Left lung (tissue), 10 donors: ENCODE data around the gene TYRO3. TPM values are rescaled to one million over a fixed set of nuclear protein-coding genes. Genes with fewer than 3 reads are reported as not detected.

ENCODE experiments used
- ATAC-seq: fragments of 200-7000 bp; cut with Tn5 transposase; one replicate; pipeline ENCODE4 v1.9.1; 2020; ENCODE audit warnings: moderate library complexity
- DNase-seq, 4 donors: peaks; one replicate each; pipeline ENCODE4 v3.0.0-alpha.2; 2013 to 2020
- H3K27ac ChIP-seq, 2 donors: fragments of 200-600 bp; sonication (generic) in 1 of 2; one replicate each; pipeline versions ENCODE4 v1.5.0 to v1.8.0; 2020 to 2021
- H3K27me3 ChIP-seq, 2 donors: fragments of 200-600 bp; sonication (generic) in 1 of 2; one replicate each; pipeline versions ENCODE4 v1.5.0 to v1.8.0; 2020 to 2021
- H3K36me3 ChIP-seq, 2 donors: fragments of 200-600 bp; sonication (generic) in 1 of 2; one replicate each; pipeline versions ENCODE4 v1.5.0 to v1.8.0; 2020 to 2021
- H3K4me1 ChIP-seq, 2 donors: fragments of 200-600 bp; one replicate each; pipeline ENCODE4 v1.8.0; 2021
- H3K4me3 ChIP-seq, 2 donors: fragments of 200-600 bp; sonication (generic) in 1 of 2; one replicate each; pipeline versions ENCODE4 v1.5.0 to v1.8.0; 2020 to 2021; ENCODE audit warnings: mild to moderate bottlenecking in 1 of 2
- H3K9me3 ChIP-seq, 2 donors: fragments of 200-600 bp; sonication (generic) in 1 of 2; one replicate each; pipeline versions ENCODE4 v1.5.0 to v1.8.0; 2020 to 2021
- intact Hi-C, 2 donors: fragments of 100-400 bp; cut with DNase I; formaldehyde crosslinking; loops; one replicate each; pipeline versions ENCODE4 v1.11.2 to v1.14.2; 2022
- polyA plus RNA-seq, 6 donors: library from polyadenylated mRNA; unstranded; fragments of 120-200 nt; gene quantifications; one replicate each; pipeline ENCODE4 v1.2.1, GENCODE V29; 2013; ENCODE audit not compliant: insufficient read length in 6 of 6
- total RNA-seq, 2 donors: library from RNA; stranded (reverse); fragmentation: NEBNext Ultra II Directional; extraction: Animal tissue kit (Norgen Biotek cat#: 25700); gene quantifications; one replicate each; pipeline ENCODE4 v1.2.1, GENCODE V29; 2021
- TF ChIP-seq, protein P1 (sequence below), 2 donors: fragments of 200-600 bp; sonication (generic) in 1 of 2; IDR thresholded peaks; one replicate each; pipeline versions ENCODE4 v1.5.0 to v1.8.0; 2021; ENCODE audit warnings: antibody characterized with exemption in 2 of 2
- donor health status: DM: no; HTN: yes; CAD: no.
- donor health status: DM: no; HTN: no; CAD: no.

Gene TYRO3
- total and polyA plus RNA-seq, 8 donors, result 11.2 to 63.2 (median 43.9) TPM

DNA sequence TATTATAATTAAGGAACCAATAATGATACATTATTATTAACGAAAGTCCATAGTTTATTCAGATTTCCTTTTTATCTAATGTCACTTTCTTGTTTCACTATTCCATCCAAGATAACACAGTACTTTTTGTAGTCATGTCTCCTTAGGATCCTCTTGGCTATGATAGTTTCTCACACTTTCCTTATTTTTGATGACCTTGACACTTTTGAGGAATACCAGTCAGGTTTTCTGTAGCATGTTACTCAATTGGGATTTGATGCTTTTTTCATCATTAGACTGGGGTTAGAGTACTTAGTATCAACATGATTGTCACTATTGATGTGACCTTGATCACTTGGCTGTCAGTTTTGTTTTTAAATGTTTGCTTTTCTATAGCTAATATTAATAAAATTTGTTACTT, 68.2 kb downstream of the TYRO3 start:
- H3K9me3 ChIP-seq, result no peaks in the 10 kb centered on the region
- no peak overlapping the region for H3K4me3 ChIP-seq
- no peaks in the 10 kb centered on the region for H3K36me3 ChIP-seq
- H3K4me1 ChIP-seq, result peaks cover 0 to 4% of the 10 kb centered on the region in 2 donors
- ATAC-seq, result no peak
- DNase-seq, result no peak
- H3K27ac ChIP-seq, result no peak overlapping the region
- TF ChIP-seq, protein P1, sequence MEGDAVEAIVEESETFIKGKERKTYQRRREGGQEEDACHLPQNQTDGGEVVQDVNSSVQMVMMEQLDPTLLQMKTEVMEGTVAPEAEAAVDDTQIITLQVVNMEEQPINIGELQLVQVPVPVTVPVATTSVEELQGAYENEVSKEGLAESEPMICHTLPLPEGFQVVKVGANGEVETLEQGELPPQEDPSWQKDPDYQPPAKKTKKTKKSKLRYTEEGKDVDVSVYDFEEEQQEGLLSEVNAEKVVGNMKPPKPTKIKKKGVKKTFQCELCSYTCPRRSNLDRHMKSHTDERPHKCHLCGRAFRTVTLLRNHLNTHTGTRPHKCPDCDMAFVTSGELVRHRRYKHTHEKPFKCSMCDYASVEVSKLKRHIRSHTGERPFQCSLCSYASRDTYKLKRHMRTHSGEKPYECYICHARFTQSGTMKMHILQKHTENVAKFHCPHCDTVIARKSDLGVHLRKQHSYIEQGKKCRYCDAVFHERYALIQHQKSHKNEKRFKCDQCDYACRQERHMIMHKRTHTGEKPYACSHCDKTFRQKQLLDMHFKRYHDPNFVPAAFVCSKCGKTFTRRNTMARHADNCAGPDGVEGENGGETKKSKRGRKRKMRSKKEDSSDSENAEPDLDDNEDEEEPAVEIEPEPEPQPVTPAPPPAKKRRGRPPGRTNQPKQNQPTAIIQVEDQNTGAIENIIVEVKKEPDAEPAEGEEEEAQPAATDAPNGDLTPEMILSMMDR (IDR thresholded peaks at IDR 0.05), result no peak
- intact Hi-C loops, result no loop called here
- H3K27me3 ChIP-seq, result no peaks in the 10 kb centered on the region

DNA sequence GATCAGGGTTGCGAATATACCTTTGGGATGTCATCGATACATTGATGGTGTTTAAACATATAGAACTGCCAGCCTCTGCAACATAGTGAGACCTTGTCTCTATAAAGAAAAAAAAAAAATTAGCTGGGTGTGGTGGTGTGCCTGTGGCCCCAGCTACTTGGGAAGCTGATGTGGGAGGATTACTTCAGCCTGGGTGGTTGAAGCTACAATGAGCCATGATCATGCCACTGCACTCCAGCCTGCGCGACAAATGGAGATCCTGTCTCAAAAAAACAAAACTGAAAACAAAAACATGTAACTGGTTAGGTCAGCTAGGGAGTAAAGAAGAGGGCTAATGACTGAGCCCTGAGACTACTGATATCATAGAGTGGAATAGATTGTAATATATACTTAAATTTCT, 70.5 kb downstream of the TYRO3 start:
- no peak overlapping the region for H3K27ac ChIP-seq
- ATAC-seq, result no peak
- TF ChIP-seq, protein P1 (IDR thresholded peaks at IDR 0.05), result no peak
- peaks cover 0 to 5% of the 10 kb centered on the region in 2 donors for H3K4me1 ChIP-seq
- no peak overlapping the region for H3K4me3 ChIP-seq
- H3K36me3 ChIP-seq, result no peaks in the 10 kb centered on the region
- no peaks in the 10 kb centered on the region for H3K9me3 ChIP-seq
- H3K27me3 ChIP-seq, result no peaks in the 10 kb centered on the region
- no peak for DNase-seq
- intact Hi-C loops, result no loop called here

DNA sequence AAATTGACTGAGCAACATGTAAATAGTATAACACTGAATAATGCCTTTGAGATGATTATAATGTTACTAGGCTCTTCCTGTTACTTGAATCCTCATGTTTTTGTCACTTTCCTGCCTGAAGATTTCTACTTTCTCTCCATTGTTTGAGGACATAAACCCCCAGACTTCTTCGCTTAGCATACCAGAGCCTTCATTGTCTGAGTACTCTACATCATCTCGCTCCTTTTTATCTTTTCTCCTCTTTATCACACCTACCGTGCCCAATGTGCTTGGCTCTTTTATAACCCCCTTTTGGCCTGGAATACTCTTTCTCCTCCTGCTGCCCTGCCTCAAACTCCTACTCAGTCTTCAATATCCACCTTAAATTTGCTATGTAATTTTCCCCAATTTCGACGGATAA, 70.9 kb downstream of the TYRO3 start:
- no peak for DNase-seq
- Histone ChIP-seq H3K27me3 (no peaks in the 10 kb centered on the region), H3K9me3 (no peaks in the 10 kb centered on the region), H3K27ac (no peak overlapping the region), H3K4me3 (no peak overlapping the region), H3K36me3 (no peaks in the 10 kb centered on the region), H3K4me1 (peaks cover 0 to 8% of the 10 kb centered on the region in 2 donors)
- no peak for ATAC-seq
- intact Hi-C loops, result no loop called here
- TF ChIP-seq, protein P1 (IDR thresholded peaks at IDR 0.05), result no peak

DNA sequence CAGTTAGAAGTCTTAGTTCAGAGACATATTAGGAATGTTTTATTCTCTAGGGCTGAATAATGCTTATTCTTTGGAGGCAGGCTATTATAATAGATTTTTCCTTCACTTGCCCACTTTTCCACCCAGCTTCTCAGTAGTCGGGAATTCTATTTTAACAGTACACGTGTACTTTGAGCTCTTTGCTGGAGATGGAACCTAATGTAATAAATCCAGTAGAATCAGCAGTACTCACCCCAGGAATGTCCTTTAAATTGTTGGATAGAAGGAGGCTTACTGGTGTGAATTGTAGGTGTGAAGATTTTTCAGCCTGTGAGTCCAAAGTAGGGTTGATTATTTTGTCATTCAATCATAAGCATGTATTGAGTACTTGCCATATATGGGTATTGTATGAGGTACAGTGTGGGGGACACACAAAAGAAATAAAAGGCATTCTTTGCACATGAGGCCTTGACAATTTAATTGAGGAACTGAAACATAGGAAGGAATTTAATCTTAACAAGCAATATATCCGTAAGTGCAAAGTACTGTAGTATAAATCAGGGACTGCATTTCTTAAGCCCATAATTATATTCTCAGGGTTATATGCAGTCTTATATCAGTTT, 71.7 kb downstream of the TYRO3 start:
- Histone ChIP-seq H3K36me3 (no peaks in the 10 kb centered on the region), H3K27ac (no peak overlapping the region), H3K4me3 (no peak overlapping the region), H3K4me1 (peaks cover 0 to 8% of the 10 kb centered on the region in 2 donors), H3K27me3 (no peaks in the 10 kb centered on the region), H3K9me3 (no peaks in the 10 kb centered on the region)
- DNase-seq, result no peak
- no peak for ATAC-seq
- TF ChIP-seq, protein P1 (IDR thresholded peaks at IDR 0.05), result no peak
- intact Hi-C loops, result no loop called here

DNA sequence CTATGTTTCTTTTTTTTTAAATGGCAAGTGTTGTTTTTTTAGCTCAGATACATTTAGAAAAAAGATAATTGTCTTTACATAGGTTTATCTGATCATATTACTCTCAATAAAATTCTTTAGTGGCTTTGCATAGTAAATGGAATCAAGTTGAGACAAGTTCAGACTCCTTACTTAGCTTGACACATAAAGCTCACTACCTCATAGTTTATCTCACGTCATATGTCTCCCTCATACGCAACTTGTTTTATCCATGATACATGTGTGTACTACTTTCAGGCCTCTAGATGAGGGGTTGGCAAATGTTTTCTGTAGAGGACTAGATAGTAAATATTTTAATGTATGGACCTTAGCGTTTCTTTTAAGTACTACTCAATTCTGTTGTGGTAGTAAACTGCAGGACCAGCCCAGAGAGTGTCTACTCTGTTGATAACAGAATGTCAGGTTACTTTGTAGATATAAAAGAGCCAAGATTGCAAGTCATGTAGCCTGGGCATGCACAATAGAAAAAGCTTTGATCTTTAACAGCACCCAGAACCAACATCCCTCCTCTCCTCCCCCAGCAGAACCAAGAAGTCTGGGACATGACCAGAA, 73.0 kb downstream of the TYRO3 start:
- no peak for ATAC-seq

More for the DNA sequence above, 73.0 kb downstream of the TYRO3 start:
- Histone ChIP-seq H3K4me1 (peaks cover 0 to 8% of the 10 kb centered on the region in 2 donors), H3K27me3 (no peaks in the 10 kb centered on the region), H3K9me3 (no peaks in the 10 kb centered on the region), H3K36me3 (no peaks in the 10 kb centered on the region), H3K4me3 (no peak overlapping the region), H3K27ac (no peak overlapping the region)
- TF ChIP-seq, protein P1 (IDR thresholded peaks at IDR 0.05), result no peak
- intact Hi-C loops, result no loop called here
- DNase-seq, result no peak

Other genes with a start within 250 kb of the TYRO3 start
- gene OIP5, start 226.6 kb upstream of the TYRO3 start, total RNA-seq, result 1 to 10 TPM; 1.6 to 3.4 TPM
- 10 to 100 TPM in 1 of 6 donors, 1 to 10 TPM in 5; 6.3 to 12.2 (median 7.1) TPM for gene OIP5, start 226.6 kb upstream of the TYRO3 start, polyA plus RNA-seq
- gene NUSAP1, start 226.3 kb upstream of the TYRO3 start, total RNA-seq, result 10 to 100 TPM; 10.2 to 27.6 TPM
- 100 to 1,000 TPM in 1 of 6 donors, 10 to 100 TPM in 5; 58.2 to 147 (median 84.4) TPM for gene NUSAP1, start 226.3 kb upstream of the TYRO3 start, polyA plus RNA-seq
- gene NDUFAF1, start 156.7 kb upstream of the TYRO3 start, total RNA-seq, result 10 to 100 TPM; 17.7 to 17.8 TPM
- gene NDUFAF1, start 156.7 kb upstream of the TYRO3 start, polyA plus RNA-seq, result 10 to 100 TPM; 18.0 to 21.2 (median 18.5) TPM
- gene RTF1, start 142.1 kb upstream of the TYRO3 start, total RNA-seq, result 10 to 100 TPM; 22.3 to 23.9 TPM
- 10 to 100 TPM; 65.7 to 70.6 (median 69.7) TPM for gene RTF1, start 142.1 kb upstream of the TYRO3 start, polyA plus RNA-seq
- gene ITPKA, start 65.3 kb upstream of the TYRO3 start, total RNA-seq, result 1 to 10 TPM in 1 of 2 donors, under 1 TPM in 1; 0.47 to 1.7 TPM
- 1 to 10 TPM in 5 of 6 donors, under 1 TPM in 1; 0.85 to 1.4 (median 1.2) TPM for gene ITPKA, start 65.3 kb upstream of the TYRO3 start, polyA plus RNA-seq
- 1 to 10 TPM; 1.6 to 1.8 TPM for gene LTK, start 45.4 kb upstream of the TYRO3 start, total RNA-seq
- gene LTK, start 45.4 kb upstream of the TYRO3 start, polyA plus RNA-seq, result 1 to 10 TPM; 2.1 to 4.0 (median 2.8) TPM
- 10 to 100 TPM; 30.4 to 32.8 TPM for gene RPAP1, start 15.0 kb upstream of the TYRO3 start, total RNA-seq
- 10 to 100 TPM; 27.6 to 30.8 (median 29.5) TPM for gene RPAP1, start 15.0 kb upstream of the TYRO3 start, polyA plus RNA-seq
- 10 to 100 TPM; 33.4 to 33.7 TPM for gene MGA, start 101.2 kb downstream of the TYRO3 start, total RNA-seq
- 10 to 100 TPM; 36.5 to 41.7 (median 39.7) TPM for gene MGA, start 101.2 kb downstream of the TYRO3 start, polyA plus RNA-seq
- 10 to 100 TPM; 22.8 to 25.4 TPM for gene MAPKBP1, start 215.3 kb downstream of the TYRO3 start, total RNA-seq
- gene MAPKBP1, start 215.3 kb downstream of the TYRO3 start, polyA plus RNA-seq, result 10 to 100 TPM; 18.5 to 24.9 (median 22.9) TPM